Glutamatergic neuron (in vitro differentiated cells): ENCODE results near the gene SLC25A26. TPM values are rescaled to one million over a fixed set of nuclear protein-coding genes. Genes with fewer than 3 reads are reported as not detected.

Experiments
- DNase-seq: peaks from one replicate; pipeline ENCODE4 v3.0.0; 2022
- H3K27ac Mint-ChIP-seq: one replicate; pipeline ENCODE4 v1.8.0; 2020; ENCODE audit warnings: mild to moderate bottlenecking, mixed read lengths, inconsistent platforms; ENCODE audit not compliant: unreplicated experiment
- H3K27me3 Mint-ChIP-seq: one replicate; pipeline ENCODE4 v1.8.0; 2020; ENCODE audit warnings: mild to moderate bottlenecking, moderate library complexity, mixed read lengths, inconsistent platforms; ENCODE audit not compliant: unreplicated experiment
- H3K36me3 Mint-ChIP-seq: one replicate; pipeline ENCODE4 v1.8.0; 2020; ENCODE audit warnings: mild to moderate bottlenecking, mixed read lengths, inconsistent platforms; ENCODE audit not compliant: unreplicated experiment
- H3K4me1 Mint-ChIP-seq: one replicate; pipeline ENCODE4 v1.8.0; 2020; ENCODE audit warnings: mild to moderate bottlenecking, low read depth, mixed read lengths, inconsistent platforms; ENCODE audit not compliant: unreplicated experiment
- H3K4me3 Mint-ChIP-seq: one replicate; pipeline ENCODE4 v1.8.0; 2020; ENCODE audit warnings: mild to moderate bottlenecking, mixed read lengths, inconsistent platforms; ENCODE audit not compliant: unreplicated experiment
- H3K9me3 Mint-ChIP-seq: one replicate; pipeline ENCODE4 v1.8.0; 2020; ENCODE audit warnings: mild to moderate bottlenecking, moderate library complexity, mixed read lengths, inconsistent platforms; ENCODE audit not compliant: unreplicated experiment
- total RNA-seq: library from RNA; stranded (reverse); fragmentation: NEBNext Ultra II Directional; extraction: Animal tissue kit (Norgen Biotek cat#: 25700); gene quantifications from one replicate; pipeline ENCODE4 v1.2.1, GENCODE V29; 2021; ENCODE audit not compliant: unreplicated experiment
- TF ChIP-seq, protein P1 (sequence below): fragments of 200-600 bp; sonication (generic); IDR thresholded peaks from one replicate; pipeline ENCODE4 v1.5.0; 2021; ENCODE audit not compliant: partially characterized antibody, unreplicated experiment

Gene SLC25A26
- total RNA-seq, 1 donor from 2014 or later = 12.7 TPM

GRCh38 chr3:66198437-66199088, 22.2 kb upstream of the SLC25A26 start:
- H3K27me3 Mint-ChIP-seq = no peaks in the 10 kb centered on the region
- DNase-seq = no peak
- H3K27ac Mint-ChIP-seq = no peak overlapping the region
- no peaks in the 10 kb centered on the region for H3K4me1 Mint-ChIP-seq
- no peaks in the 10 kb centered on the region for H3K36me3 Mint-ChIP-seq
- H3K9me3 Mint-ChIP-seq = no peaks in the 10 kb centered on the region
- TF ChIP-seq, protein P1, sequence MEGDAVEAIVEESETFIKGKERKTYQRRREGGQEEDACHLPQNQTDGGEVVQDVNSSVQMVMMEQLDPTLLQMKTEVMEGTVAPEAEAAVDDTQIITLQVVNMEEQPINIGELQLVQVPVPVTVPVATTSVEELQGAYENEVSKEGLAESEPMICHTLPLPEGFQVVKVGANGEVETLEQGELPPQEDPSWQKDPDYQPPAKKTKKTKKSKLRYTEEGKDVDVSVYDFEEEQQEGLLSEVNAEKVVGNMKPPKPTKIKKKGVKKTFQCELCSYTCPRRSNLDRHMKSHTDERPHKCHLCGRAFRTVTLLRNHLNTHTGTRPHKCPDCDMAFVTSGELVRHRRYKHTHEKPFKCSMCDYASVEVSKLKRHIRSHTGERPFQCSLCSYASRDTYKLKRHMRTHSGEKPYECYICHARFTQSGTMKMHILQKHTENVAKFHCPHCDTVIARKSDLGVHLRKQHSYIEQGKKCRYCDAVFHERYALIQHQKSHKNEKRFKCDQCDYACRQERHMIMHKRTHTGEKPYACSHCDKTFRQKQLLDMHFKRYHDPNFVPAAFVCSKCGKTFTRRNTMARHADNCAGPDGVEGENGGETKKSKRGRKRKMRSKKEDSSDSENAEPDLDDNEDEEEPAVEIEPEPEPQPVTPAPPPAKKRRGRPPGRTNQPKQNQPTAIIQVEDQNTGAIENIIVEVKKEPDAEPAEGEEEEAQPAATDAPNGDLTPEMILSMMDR = no peak
- no peak overlapping the region for H3K4me3 Mint-ChIP-seq

GRCh38 chr3:66199089-66199473, 21.7 kb upstream of the SLC25A26 start:
- no peak for DNase-seq
- TF ChIP-seq, protein P1 = no peak
- Mint-ChIP-seq H3K4me1 (no peaks in the 10 kb centered on the region), H3K27me3 (no peaks in the 10 kb centered on the region), H3K4me3 (no peak overlapping the region), H3K9me3 (no peaks in the 10 kb centered on the region), H3K36me3 (no peaks in the 10 kb centered on the region), H3K27ac (no peak overlapping the region)

- TF ChIP-seq, protein P1 = no peak
- Mint-ChIP-seq H3K27ac (no peak overlapping the region), H3K9me3 (no peaks in the 10 kb centered on the region), H3K36me3 (no peaks in the 10 kb centered on the region), H3K4me3 (no peak overlapping the region), H3K27me3 (no peaks in the 10 kb centered on the region), H3K4me1 (no peaks in the 10 kb centered on the region)
- DNase-seq = no peak
These were observed 20.7 kb upstream of the SLC25A26 start for GRCh38 chr3:66200147-66200546.

GRCh38 chr3:66200786-66201185, 20.0 kb upstream of the SLC25A26 start:
- no peak overlapping the region for H3K4me3 Mint-ChIP-seq
- no peaks in the 10 kb centered on the region for H3K27me3 Mint-ChIP-seq
- H3K27ac Mint-ChIP-seq = no peak overlapping the region
- no peaks in the 10 kb centered on the region for H3K36me3 Mint-ChIP-seq
- TF ChIP-seq, protein P1 = no peak
- no peaks in the 10 kb centered on the region for H3K9me3 Mint-ChIP-seq
- DNase-seq = no peak
- no peaks in the 10 kb centered on the region for H3K4me1 Mint-ChIP-seq

- no peak overlapping the region for H3K4me3 Mint-ChIP-seq
- DNase-seq = no peak
- no peaks in the 10 kb centered on the region for H3K27me3 Mint-ChIP-seq
- TF ChIP-seq, protein P1 = no peak
- H3K9me3 Mint-ChIP-seq = no peaks in the 10 kb centered on the region
- no peaks in the 10 kb centered on the region for H3K36me3 Mint-ChIP-seq
- H3K4me1 Mint-ChIP-seq = no peaks in the 10 kb centered on the region
- H3K27ac Mint-ChIP-seq = no peak overlapping the region
These were observed 17.5 kb upstream of the SLC25A26 start for GRCh38 chr3:66203275-66203674.
